ENCODE results near the gene NIPSNAP2. TPM values are rescaled to one million over a fixed set of nuclear protein-coding genes. Genes with fewer than 3 reads are reported as not detected.

NIPSNAP2 gene
- total and polyA plus RNA-seq, 5 experiments from 2014 or later: 27.6 to 47.9 (median 36.3) TPM

- H3K36me3 Mint-ChIP-seq: peaks cover 0 to 4% (median 0%) of the 10 kb centered on the region in 3 donors
- POLR2A ChIA-PET: no interaction called here
- ATAC-seq (no peak), DNase-seq (no peak)
- no peaks in the 10 kb centered on the region for H3K9me3 Mint-ChIP-seq
- peak overlapping the region in 3 of 10 donors; percentile 15 to 36 (median 26) for H3K4me3 Mint-ChIP-seq
- H3K4me1 Mint-ChIP-seq: peaks cover 20 to 38% (median 28%) of the 10 kb centered on the region in 4 donors
- H3K27me3 Mint-ChIP-seq: no peaks in the 10 kb centered on the region
- peak overlapping the region in 6 of 10 donors; percentile 22 to 65 (median 48) for H3K27ac Mint-ChIP-seq
Measured at GRCh38 chr7:55962014-55962413, 2.4 kb upstream of the NIPSNAP2 start.

DNA sequence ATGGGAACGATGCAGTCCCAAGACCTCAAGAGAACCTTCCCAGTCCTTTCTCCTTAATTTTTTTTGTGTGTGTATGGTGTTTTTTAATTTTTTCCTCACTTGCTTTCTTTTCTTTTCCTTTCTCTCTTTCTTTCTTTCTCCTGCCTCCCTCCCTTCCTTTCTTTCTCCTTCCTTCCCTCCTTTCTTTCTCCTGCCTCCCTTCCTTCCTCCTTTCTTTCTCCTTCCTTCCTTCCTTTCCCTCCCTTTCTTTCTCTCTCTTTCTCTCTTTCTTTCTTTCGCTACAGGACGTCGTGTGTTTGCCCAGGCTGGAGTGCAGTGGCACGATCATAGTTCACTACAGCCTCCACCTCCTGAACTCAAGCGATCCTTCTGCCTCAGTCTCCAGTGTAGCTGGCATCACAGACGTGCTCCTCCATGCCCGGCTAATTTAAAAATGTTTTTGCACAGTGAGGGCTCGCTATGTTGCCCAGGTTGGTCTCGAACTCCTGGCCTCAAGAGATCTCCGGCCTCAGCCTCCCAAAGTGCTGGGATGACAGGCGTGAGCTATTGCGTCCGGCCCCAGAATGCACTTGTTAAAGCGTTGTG lies 709 bp upstream of the NIPSNAP2 start:
- Mint-ChIP-seq H3K4me3 (peak overlapping the region; percentile 64 to 88 (median 76)), H3K27ac (peak overlapping the region; percentile 84 to 93 (median 90)), H3K27me3 (no peaks in the 10 kb centered on the region), H3K4me1 (peaks cover 19 to 43% (median 38%) of the 10 kb centered on the region in 4 donors), H3K36me3 (peaks cover 0 to 13% (median 3%) of the 10 kb centered on the region in 3 donors), H3K9me3 (no peaks in the 10 kb centered on the region)
- POLR2A ChIA-PET: interaction anchor here (1.2 kb wide), 1 partner anchor 8 kb away, joined by 4 read pairs; no protein-coding TSS in a partner anchor
- no peak for ATAC-seq
- no peak for DNase-seq

DNA sequence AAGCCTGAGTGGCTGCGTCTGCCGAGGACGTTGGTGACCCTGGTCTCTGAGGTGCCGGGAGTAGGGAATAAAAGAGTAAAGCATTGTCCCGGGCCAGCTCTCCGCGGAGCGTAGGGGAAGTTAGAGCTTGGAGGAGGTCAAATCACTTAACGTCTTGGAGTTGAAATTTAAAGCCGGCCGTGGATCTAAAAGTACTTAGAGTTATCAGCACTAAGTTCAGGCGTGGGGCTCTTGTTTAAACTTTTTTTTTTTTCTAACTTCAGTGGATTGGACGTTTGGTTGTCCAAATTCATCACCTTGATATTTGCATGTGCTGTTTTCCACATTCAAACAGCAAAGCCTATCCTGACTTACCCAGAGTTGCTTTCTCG lies 700 bp downstream of the NIPSNAP2 start:
- H3K36me3 Mint-ChIP-seq: peaks cover 0 to 27% (median 5%) of the 10 kb centered on the region in 3 donors
- peak overlapping the region; percentile 66 to 92 (median 87) for H3K4me3 Mint-ChIP-seq
- no peaks in the 10 kb centered on the region for H3K9me3 Mint-ChIP-seq
- DNase-seq: peak in 1 of 10 donors; percentile 32
- POLR2A ChIA-PET: interaction anchor here (0.7 to 2.9 kb wide), 3 partner anchors 14 to 599 kb away, joined by 3 to 11 read pairs (median 4); partner anchors contain the start of genes MRPS17 and SUMF2
- peaks cover 28 to 55% (median 48%) of the 10 kb centered on the region in 4 donors for H3K4me1 Mint-ChIP-seq
- peak overlapping the region; percentile 76 to 95 (median 92) for H3K27ac Mint-ChIP-seq
- no peaks in the 10 kb centered on the region for H3K27me3 Mint-ChIP-seq
- no peak for ATAC-seq

- peaks cover 32 to 63% (median 55%) of the 10 kb centered on the region in 4 donors for H3K4me1 Mint-ChIP-seq
- POLR2A ChIA-PET: interaction anchor here (2.9 kb wide), 1 partner anchor 99 kb away, joined by 11 read pairs; the partner anchor contains the start of gene SUMF2
- ATAC-seq: no peak
- peak overlapping the region; percentile 8 to 89 (median 80) for H3K27ac Mint-ChIP-seq
- H3K36me3 Mint-ChIP-seq: peaks cover 0 to 30% (median 5%) of the 10 kb centered on the region in 3 donors
- H3K4me3 Mint-ChIP-seq: peak overlapping the region; percentile 27 to 88 (median 50)
- no peaks in the 10 kb centered on the region for H3K9me3 Mint-ChIP-seq
- no peaks in the 10 kb centered on the region for H3K27me3 Mint-ChIP-seq
- no peak for DNase-seq
Measured at GRCh38 chr7:55965805-55966421, 1.5 kb downstream of the NIPSNAP2 start.

DNA sequence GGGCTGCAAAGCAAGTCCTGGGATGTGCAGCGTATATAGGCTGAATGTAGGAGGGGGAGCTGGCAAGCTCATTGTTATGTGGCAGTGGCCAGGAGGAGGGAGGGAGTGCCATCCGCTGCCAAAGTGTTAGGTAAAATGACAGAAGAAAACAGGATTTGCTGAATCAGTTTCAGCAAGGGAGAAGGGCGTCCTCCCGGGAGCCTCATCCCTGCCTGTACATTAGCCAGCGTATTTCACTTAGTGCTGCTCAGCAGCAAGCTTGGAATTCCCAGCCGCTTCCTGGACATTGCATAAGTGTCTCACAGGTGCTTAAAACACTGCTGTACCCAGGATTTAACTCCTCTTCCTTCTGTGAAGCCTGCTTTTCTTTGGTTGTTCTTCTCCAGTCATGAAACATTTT lies 2.5 kb downstream of the NIPSNAP2 start:
- H3K27ac Mint-ChIP-seq: peak overlapping the region in 7 of 10 donors; percentile 1 to 86 (median 18)
- POLR2A ChIA-PET: interaction anchor here (2.9 kb wide), 1 partner anchor 98 kb away, joined by 11 read pairs; the partner anchor contains the start of gene SUMF2

DNA sequence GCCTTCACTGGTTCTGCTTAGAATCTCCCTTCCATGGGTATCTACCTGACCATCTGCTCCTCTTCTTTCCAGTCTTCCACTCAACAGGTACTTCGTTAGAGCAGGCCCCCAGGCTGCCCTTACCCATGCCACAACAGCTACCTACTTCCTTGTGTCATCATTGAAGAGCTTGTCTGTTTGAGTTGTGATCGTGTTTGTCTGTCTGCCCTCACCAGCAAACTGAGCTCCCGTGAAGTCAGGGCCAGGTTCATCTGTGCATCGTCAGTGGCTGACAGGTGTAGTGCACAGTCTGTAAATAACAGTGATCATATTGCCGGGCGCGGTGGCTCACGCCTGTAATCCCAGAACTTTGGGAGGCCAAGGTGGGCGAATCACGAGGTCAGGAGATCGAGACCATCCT lies 5.0 kb downstream of the NIPSNAP2 start:
- POLR2A ChIA-PET: no interaction called here
- peaks cover 29 to 58% (median 47%) of the 10 kb centered on the region in 4 donors for H3K4me1 Mint-ChIP-seq
- peaks cover 0 to 33% (median 5%) of the 10 kb centered on the region in 3 donors for H3K36me3 Mint-ChIP-seq
- H3K27ac Mint-ChIP-seq: peak overlapping the region in 5 of 10 donors; percentile 17 to 78 (median 51)
- no peaks in the 10 kb centered on the region for H3K27me3 Mint-ChIP-seq
- ATAC-seq (no peak), DNase-seq (no peak)
- H3K4me3 Mint-ChIP-seq: peak overlapping the region in 1 of 10 donors; percentile 26
- H3K9me3 Mint-ChIP-seq: no peaks in the 10 kb centered on the region

More for the DNA sequence above, 2.5 kb downstream of the NIPSNAP2 start:
- Mint-ChIP-seq H3K36me3 (peaks cover 0 to 30% (median 5%) of the 10 kb centered on the region in 3 donors), H3K9me3 (no peaks in the 10 kb centered on the region), H3K4me1 (peaks cover 35 to 70% (median 60%) of the 10 kb centered on the region in 4 donors), H3K27me3 (no peaks in the 10 kb centered on the region), H3K4me3 (peak overlapping the region in 5 of 10 donors; percentile 2 to 68 (median 20))
- ATAC-seq (no peak), DNase-seq (no peak)

DNA sequence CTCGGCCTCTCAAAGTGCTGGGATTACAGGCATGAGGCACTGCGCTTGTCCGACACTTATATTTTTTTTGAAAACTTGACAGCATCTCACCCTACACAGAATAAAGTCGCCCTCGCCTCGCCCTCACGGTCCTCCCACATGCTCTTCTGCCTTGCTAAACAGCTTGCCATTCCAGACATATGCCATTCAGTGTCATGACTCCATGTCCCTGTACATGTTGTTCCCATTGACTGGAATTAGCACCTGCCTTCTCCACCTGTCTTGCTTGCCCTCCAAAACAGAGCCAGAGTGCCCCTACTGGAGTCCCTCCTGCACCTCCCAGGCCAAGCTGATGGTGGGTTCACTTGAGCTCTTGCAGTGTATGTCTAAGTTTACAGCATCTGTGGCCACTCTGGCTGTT lies 6.2 kb downstream of the NIPSNAP2 start:
- POLR2A ChIA-PET: no interaction called here
- DNase-seq (no peak), ATAC-seq (no peak)
- Mint-ChIP-seq H3K4me1 (peaks cover 35 to 70% (median 47%) of the 10 kb centered on the region in 4 donors), H3K4me3 (peak overlapping the region in 2 of 10 donors; percentile 23 to 39), H3K27me3 (no peaks in the 10 kb centered on the region), H3K36me3 (peaks cover 0 to 34% (median 5%) of the 10 kb centered on the region in 3 donors), H3K27ac (peak overlapping the region in 3 of 10 donors; percentile 11 to 63 (median 40)), H3K9me3 (no peaks in the 10 kb centered on the region)

DNA sequence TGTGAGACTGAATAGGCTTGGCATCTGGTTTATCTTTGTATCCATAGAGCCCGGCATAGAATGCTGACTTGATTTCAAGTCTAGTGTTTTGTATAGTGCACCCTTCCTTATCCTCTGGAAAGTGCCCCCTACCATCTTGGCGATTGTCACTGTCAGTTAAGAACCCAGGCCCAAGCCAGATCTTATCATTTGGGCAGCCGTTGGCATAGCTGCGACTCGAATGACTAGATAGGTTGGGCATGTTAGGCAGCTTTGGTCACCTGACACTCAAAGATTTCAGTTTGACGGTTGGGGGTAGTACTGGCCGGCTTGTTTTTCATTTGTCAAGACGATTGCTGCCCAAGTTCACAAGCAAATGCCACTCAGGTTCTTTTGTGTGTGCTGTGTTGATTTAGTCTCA lies 6.6 kb downstream of the NIPSNAP2 start:
- H3K36me3 Mint-ChIP-seq: peaks cover 0 to 34% (median 5%) of the 10 kb centered on the region in 3 donors
- no peaks in the 10 kb centered on the region for H3K9me3 Mint-ChIP-seq
- no peak for ATAC-seq
- H3K27me3 Mint-ChIP-seq: no peaks in the 10 kb centered on the region
- H3K4me3 Mint-ChIP-seq: no peak overlapping the region
- peaks cover 32 to 66% (median 43%) of the 10 kb centered on the region in 4 donors for H3K4me1 Mint-ChIP-seq
- no peak for DNase-seq
- POLR2A ChIA-PET: no interaction called here
- peak overlapping the region in 2 of 10 donors; percentile 35 to 63 for H3K27ac Mint-ChIP-seq

- Mint-ChIP-seq H3K27me3 (no peaks in the 10 kb centered on the region), H3K9me3 (no peaks in the 10 kb centered on the region), H3K4me1 (peaks cover 24 to 41% (median 32%) of the 10 kb centered on the region in 4 donors), H3K4me3 (no peak overlapping the region), H3K27ac (peak overlapping the region in 2 of 10 donors; percentile 53 to 59), H3K36me3 (peaks cover 0 to 33% (median 5%) of the 10 kb centered on the region in 3 donors)
- POLR2A ChIA-PET: no interaction called here
- DNase-seq (no peak), ATAC-seq (no peak)
Measured at GRCh38 chr7:55973747-55974250, 9.4 kb downstream of the NIPSNAP2 start.

- Mint-ChIP-seq H3K4me1 (peaks cover 8 to 24% (median 18%) of the 10 kb centered on the region in 4 donors), H3K36me3 (peaks cover 0 to 40% (median 15%) of the 10 kb centered on the region in 3 donors), H3K4me3 (no peak overlapping the region), H3K9me3 (no peaks in the 10 kb centered on the region), H3K27me3 (no peaks in the 10 kb centered on the region), H3K27ac (peak overlapping the region in 3 of 10 donors; percentile 15 to 53 (median 22))
- ATAC-seq (no peak), DNase-seq (no peak)
- POLR2A ChIA-PET: no interaction called here
Measured at GRCh38 chr7:55975988-55976633, 11.7 kb downstream of the NIPSNAP2 start.

DNA sequence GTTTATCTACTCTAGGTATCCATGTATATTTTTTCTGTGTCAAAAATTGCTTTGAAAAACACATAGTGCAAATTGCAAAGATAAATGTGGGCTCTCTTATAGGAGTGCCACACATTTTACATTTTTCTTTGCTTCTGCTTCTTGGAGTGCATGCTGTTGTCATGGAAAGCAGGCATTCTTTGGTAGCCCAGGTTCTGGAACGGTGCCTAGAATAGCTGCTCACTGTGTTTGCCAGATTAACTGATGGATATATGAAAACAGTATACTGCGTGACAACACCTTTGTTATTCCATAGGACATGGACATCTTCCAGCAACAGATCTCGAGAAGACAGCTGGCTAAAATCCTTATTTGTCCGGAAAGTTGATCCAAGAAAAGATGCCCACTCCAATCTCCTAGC lies 13.4 kb downstream of the NIPSNAP2 start:
- no peak for DNase-seq
- POLR2A ChIA-PET: no interaction called here
- Mint-ChIP-seq H3K27ac (peak overlapping the region in 2 of 10 donors; percentile 35 to 81), H3K4me3 (no peak overlapping the region), H3K4me1 (peaks cover 5 to 20% (median 14%) of the 10 kb centered on the region in 4 donors), H3K27me3 (no peaks in the 10 kb centered on the region), H3K36me3 (peaks cover 0 to 56% (median 23%) of the 10 kb centered on the region in 3 donors), H3K9me3 (no peaks in the 10 kb centered on the region)
- no peak for ATAC-seq

DNA sequence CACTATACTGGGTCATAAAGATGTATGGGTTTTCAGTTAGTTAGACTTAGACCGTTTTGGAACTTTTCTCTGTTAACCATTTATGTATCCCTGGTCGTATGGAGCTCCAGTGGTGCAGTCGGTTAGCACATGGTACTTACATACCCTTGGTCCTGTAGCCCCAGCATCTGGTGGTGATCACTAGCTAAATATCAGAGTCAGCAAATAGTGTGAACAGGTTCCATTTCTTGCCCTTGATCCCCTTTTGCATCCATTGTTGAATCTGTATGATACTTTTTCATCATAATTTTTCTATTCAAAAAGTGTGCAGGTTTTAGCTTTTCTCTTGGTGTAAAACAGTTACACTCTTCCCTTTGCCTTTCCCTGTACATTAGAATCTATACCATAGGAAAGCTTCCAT lies 15.9 kb downstream of the NIPSNAP2 start:
- Mint-ChIP-seq H3K36me3 (peaks cover 0 to 74% (median 27%) of the 10 kb centered on the region in 3 donors), H3K27me3 (no peaks in the 10 kb centered on the region), H3K27ac (no peak overlapping the region), H3K9me3 (no peaks in the 10 kb centered on the region), H3K4me3 (no peak overlapping the region), H3K4me1 (peaks cover 2 to 15% (median 4%) of the 10 kb centered on the region in 4 donors)
- no peak for ATAC-seq
- POLR2A ChIA-PET: no interaction called here
- no peak for DNase-seq

Data from naive thymus-derived CD8-positive, alpha-beta T cell (primary cell).